ENCODE measurements around the gene SPON2.

The SPON2 gene

DNA sequence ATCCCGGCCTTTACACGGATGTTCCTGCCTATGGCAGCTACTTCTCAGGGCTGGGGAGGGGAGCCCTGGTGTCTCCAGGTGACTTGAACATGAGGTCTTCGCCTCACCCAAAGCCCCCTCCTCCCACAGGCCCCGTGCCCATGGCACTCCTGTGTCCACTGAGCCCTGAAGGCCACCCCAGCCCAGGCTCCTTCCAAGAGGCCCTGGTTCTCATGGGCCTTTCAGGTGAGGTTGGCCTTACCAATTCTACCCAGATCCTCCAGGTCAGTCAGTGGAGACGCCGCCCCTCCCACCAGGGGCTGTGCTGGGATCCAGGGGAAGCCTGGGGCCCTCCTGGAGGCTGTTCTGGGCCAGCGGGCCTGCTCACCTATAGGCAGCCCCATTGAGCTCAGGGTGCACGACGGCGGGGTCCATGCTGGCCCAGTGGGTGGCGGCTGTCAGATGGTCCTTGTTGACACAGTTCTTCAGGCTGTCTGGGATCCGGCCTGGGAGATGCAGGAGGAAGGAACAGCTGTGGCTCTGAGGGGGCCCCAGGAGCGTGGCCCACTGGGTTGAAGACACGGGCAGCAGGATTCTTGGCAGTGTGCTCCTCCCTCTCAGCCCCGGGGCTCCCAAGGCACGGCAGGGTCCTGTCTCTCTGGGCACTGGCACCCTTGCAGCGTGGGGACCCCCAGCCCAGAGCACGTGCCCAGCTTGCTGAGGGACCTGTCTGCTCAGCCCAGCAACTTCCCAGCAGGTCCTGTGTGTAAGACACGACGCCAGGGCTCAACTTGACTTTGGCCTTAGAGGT lies 40.4 kb upstream of the SPON2 start:
- no peaks in the 10 kb centered on the region; the same call in none of the 2 replicates for H3K36me3 ChIP-seq (ENCODE audit: insufficient read depth, low read length)
- H3K9me3 ChIP-seq (ENCODE audit: control insufficient read depth, insufficient read depth, low read length) = no peaks in the 10 kb centered on the region
- no peaks in the 10 kb centered on the region for H3K4me1 ChIP-seq (ENCODE audit: insufficient read depth, low read length)
- no peak overlapping the region for H3K9ac ChIP-seq (ENCODE audit: low read depth, low read length)

DNA sequence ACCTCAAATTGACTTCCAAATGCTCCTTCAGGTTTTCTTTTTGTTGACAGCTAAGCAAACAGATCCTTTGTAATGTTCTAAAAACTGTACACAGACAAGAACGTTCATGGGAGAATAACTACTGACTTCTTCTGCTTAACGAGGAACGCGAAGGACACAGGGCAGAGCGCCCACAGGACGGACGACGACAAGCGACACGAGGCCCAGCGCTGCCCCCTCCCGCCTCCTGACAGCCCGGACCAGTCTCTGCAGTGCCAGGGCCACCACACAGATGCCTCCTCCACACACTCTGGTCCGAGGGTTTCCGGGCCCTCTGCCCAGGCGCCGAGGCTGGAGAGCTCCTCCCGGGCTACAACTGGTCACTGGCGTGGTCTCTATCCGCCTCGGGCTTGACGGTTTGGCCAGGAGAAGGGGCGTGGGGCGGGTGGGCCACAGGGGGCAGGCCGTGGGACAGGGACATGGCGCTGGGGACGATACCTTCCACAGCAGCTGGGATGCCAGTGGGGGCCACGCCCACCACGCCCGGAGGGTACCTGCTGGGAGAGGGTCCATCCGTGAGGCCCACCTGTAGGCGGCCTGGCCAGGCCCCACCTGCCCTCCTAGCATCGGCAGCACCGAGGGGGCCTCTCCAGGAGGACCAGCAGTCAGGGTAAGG lies 39.6 kb upstream of the SPON2 start:
- no peaks in the 10 kb centered on the region; the same call in none of the 2 replicates for H3K36me3 ChIP-seq (ENCODE audit: insufficient read depth, low read length)
- H3K9ac ChIP-seq (ENCODE audit: low read depth, low read length) = no peak overlapping the region
- H3K4me1 ChIP-seq (ENCODE audit: insufficient read depth, low read length) = no peaks in the 10 kb centered on the region
- no peaks in the 10 kb centered on the region for H3K9me3 ChIP-seq (ENCODE audit: control insufficient read depth, insufficient read depth, low read length)

DNA sequence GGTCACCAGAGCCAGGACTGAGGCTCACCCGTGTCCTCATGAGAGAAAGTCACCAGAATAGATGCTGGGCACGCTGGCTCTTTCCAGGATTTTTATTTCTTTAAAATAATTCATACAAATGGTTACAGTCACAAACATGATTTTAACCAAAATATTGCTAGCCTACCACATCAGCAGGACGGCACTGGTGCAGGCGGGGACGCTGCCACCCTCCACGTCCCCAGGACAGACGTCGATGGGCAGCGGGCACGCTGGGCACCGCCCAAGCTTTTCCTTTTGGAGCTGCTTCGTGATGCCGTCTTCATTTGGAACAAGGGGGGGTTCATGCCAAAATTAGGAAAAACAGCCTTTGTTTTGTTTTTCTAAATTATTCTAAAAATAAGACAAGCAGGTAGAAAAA lies 39.0 kb upstream of the SPON2 start:
- Histone ChIP-seq H3K36me3 (ENCODE audit: insufficient read depth, low read length) (no peaks in the 10 kb centered on the region; the same call in none of the 2 replicates), H3K4me1 (ENCODE audit: insufficient read depth, low read length) (no peaks in the 10 kb centered on the region)

DNA sequence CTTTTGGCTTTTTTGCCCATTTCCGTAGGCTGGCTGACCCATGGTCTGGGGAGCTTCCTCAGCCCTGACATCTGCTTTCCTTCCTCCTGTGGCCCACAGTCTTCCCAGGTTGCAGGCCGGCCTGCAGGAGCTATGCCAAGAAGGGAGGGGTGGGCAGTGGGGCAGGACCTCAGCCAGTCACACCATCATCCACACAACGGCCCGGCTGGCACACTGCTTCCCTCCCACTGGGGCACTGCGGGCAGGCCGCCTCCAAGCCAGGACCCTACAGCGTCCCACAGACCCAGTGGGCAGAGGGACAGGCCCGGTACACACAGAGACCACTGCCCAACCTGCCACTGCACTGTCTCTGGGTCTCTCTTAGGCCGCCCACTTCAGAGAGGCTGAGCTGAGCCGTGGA lies 38.6 kb upstream of the SPON2 start:
- Histone ChIP-seq H3K4me1 (ENCODE audit: insufficient read depth, low read length) (no peaks in the 10 kb centered on the region), H3K36me3 (ENCODE audit: insufficient read depth, low read length) (no peaks in the 10 kb centered on the region; the same call in none of the 2 replicates), H3K9ac (ENCODE audit: low read depth, low read length) (no peak overlapping the region), H3K9me3 (ENCODE audit: control insufficient read depth, insufficient read depth, low read length) (no peaks in the 10 kb centered on the region)

More for the DNA sequence above, 39.0 kb upstream of the SPON2 start:
- no peak overlapping the region for H3K9ac ChIP-seq (ENCODE audit: low read depth, low read length)
- H3K9me3 ChIP-seq (ENCODE audit: control insufficient read depth, insufficient read depth, low read length) = no peaks in the 10 kb centered on the region

DNA sequence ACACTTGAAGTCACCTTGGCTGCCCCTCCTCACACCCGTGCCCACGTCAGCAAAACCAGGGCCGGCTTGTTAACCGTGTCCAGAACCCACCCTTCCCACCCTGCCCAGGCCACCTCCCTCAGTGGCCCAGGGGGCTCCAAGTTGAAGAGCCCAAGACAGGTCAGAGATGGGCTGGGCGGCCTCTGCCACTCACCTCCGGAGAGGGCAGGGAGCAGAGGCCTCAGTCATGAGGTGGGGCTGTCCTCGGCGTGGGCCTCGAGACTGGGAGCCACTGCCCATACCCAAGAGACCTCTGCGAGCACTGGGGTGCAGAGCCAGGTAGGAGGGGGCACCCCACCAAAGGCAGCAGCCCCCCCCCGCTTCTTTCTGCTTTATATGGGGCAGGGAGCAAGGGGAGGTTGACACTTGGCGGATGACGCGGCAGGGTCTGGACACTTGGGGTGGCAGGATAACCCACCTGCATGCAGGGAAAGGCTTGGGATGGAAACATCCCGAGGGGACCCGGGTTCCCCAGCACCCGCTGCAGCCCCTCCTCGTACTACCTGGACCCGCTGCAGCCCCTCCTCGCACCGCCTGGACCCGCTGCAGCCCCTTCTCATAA lies 38.0 kb upstream of the SPON2 start:
- no peaks in the 10 kb centered on the region; the same call in none of the 2 replicates for H3K36me3 ChIP-seq (ENCODE audit: insufficient read depth, low read length)
- H3K4me1 ChIP-seq (ENCODE audit: insufficient read depth, low read length) = no peaks in the 10 kb centered on the region
- H3K9ac ChIP-seq (ENCODE audit: low read depth, low read length) = no peak overlapping the region
- H3K9me3 ChIP-seq (ENCODE audit: control insufficient read depth, insufficient read depth, low read length) = no peaks in the 10 kb centered on the region

DNA sequence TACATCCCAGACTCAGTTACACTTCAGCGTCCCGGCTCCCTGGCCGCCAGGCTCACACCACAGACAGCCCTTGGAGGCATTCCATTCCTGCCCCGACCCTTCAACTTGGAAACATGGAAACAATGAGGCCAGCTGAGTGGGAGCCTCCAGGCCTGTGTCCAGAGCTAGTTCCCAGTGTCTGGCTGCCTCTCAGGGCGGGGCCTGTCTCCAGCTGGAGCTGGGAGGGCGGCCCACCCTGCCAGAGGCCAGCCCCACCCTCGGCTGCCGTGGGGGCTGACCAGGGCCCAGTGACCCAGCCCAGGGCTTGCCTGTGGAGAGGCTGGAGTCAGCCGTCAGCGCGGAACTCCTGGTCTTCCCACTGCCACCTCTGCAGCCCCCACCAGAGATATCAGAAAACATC lies 37.4 kb upstream of the SPON2 start:
- no peak overlapping the region for H3K9ac ChIP-seq (ENCODE audit: low read depth, low read length)
- H3K4me1 ChIP-seq (ENCODE audit: insufficient read depth, low read length) = no peaks in the 10 kb centered on the region
- no peaks in the 10 kb centered on the region for H3K9me3 ChIP-seq (ENCODE audit: control insufficient read depth, insufficient read depth, low read length)
- H3K36me3 ChIP-seq (ENCODE audit: insufficient read depth, low read length) = no peaks in the 10 kb centered on the region; the same call in none of the 2 replicates

DNA sequence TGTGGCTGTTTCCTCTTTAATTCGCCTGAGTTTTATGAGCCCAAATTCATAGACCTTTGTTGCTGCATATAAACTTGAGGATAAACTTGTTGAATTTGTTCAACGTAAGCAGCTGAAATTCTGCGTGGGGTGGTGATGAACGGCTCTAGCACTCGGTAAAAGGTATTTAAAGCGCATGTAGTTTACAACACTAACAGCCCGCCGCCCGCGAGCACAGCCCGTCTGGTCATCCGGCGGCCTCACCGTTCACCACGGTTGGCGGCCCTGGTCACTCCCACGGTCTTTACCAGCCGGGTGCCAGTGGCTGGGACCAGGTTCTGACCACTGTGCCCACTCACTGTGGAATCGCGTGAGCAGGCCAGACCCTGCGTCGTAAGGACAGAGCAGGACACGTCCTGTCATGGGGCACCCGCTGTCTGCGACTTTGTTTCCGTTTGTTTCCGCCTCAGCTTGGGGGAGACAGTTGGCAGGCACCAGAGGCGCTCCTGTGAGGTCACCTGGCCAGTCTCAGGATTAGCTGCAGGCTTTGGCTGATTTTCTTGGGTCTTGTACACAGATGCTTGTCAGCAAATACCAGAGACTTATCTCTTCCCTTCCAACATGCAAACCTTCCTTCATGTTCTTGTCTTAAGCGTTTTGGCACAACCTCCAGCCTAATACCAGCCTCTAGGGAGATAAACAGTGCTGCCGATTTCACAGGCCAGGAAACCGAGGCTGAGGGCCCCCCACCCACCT lies 36.8 kb upstream of the SPON2 start:
- H3K4me1 ChIP-seq (ENCODE audit: insufficient read depth, low read length) = no peaks in the 10 kb centered on the region
- H3K9me3 ChIP-seq (ENCODE audit: control insufficient read depth, insufficient read depth, low read length) = no peaks in the 10 kb centered on the region
- H3K36me3 ChIP-seq (ENCODE audit: insufficient read depth, low read length) = no peaks in the 10 kb centered on the region; the same call in none of the 2 replicates
- H3K9ac ChIP-seq (ENCODE audit: low read depth, low read length) = no peak overlapping the region

DNA sequence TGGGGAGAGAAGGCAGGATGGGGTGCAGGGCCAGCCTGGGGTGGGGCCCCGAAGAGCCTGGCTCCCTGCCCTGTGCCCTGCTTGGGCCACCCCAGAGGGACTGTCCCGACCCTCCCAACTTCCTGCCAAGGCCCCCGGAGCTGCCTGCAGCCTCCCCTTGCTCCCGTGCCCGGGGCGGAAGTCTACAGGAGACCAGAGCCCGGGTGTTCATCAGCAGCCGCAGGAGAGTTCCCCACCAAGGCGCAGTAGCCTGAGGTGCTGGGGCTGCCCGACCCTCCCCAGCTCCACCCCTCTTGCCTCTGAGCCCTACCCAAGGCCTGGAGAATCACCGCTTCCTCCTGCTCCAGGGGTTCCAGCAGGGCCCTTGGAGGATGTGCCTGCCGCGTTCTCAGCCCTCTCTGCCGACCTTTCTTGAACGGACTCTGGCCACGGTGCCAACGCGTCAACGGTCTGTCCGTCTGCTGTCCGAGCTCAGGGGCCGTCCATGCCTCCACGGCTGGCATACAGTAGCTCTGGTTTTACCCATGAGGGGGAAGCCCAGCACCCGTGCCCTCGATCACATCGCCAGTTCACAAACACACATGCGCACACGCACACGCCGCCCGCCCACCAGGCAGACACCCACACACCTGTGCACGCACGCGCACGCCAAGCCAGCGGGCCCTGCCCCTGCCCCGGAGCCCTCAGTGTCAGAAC lies 36.0 kb upstream of the SPON2 start:
- no peaks in the 10 kb centered on the region; the same call in 1 of the 2 replicates for H3K36me3 ChIP-seq (ENCODE audit: insufficient read depth, low read length)
- no peaks in the 10 kb centered on the region for H3K4me1 ChIP-seq (ENCODE audit: insufficient read depth, low read length)
- no peak overlapping the region for H3K9ac ChIP-seq (ENCODE audit: low read depth, low read length)
- H3K9me3 ChIP-seq (ENCODE audit: control insufficient read depth, insufficient read depth, low read length) = no peaks in the 10 kb centered on the region

DNA sequence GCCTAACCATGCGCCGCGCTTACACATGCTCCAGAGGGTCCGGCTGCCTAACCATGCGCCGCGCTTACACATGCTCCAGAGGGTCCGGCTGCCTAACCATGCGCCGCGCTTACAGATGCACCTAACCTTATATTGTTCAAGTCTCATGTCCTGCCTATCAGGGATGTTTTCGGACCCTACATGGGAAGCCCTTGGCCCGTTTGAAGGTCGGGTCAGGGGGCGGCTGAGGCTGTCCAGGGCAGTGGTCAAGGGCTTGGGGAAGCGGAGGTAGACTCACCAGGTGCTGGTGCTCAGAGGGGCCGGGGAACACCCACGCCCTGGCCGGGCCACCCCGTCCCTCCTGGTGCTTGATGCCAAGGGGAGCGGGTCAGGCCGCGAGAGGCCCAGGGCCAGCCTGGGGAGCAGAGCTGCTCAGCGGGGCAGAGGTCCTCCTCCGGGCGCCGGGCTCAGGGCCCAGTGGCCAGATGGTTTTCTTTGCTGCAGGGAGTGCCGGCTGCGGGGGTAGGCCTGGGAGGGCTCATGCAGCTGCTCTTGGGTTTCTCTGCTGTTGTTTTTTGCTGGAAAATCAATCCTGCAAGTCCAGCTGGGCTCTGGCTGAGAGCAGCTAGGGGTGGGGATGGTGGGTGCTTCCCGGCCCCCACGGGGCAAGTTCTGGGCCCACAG lies 35.4 kb upstream of the SPON2 start:
- no peaks in the 10 kb centered on the region; the same call in 1 of the 2 replicates for H3K36me3 ChIP-seq (ENCODE audit: insufficient read depth, low read length)
- H3K9ac ChIP-seq (ENCODE audit: low read depth, low read length) = no peak overlapping the region

DNA sequence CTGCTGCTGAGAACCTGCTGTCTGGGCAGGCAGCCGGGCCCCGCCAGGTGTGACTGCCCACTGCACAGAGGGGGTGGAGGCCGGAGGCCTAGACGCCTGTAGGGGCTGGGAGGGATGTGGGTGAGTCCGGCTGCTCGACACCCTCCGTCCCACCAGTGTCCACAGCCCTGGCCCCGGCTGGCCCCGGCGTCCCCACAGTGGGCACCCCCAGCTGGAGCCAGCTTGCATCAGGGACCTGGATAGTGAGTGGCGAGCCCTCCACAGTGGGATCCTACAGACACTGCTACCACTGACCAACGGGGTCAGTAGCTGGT lies 34.7 kb upstream of the SPON2 start:
- Histone ChIP-seq H3K4me1 (ENCODE audit: insufficient read depth, low read length) (no peaks in the 10 kb centered on the region), H3K36me3 (ENCODE audit: insufficient read depth, low read length) (no peaks in the 10 kb centered on the region; the same call in 1 of the 2 replicates)

More for the DNA sequence above, 35.4 kb upstream of the SPON2 start:
- Histone ChIP-seq H3K4me1 (ENCODE audit: insufficient read depth, low read length) (no peaks in the 10 kb centered on the region), H3K9me3 (ENCODE audit: control insufficient read depth, insufficient read depth, low read length) (no peaks in the 10 kb centered on the region)

DNA sequence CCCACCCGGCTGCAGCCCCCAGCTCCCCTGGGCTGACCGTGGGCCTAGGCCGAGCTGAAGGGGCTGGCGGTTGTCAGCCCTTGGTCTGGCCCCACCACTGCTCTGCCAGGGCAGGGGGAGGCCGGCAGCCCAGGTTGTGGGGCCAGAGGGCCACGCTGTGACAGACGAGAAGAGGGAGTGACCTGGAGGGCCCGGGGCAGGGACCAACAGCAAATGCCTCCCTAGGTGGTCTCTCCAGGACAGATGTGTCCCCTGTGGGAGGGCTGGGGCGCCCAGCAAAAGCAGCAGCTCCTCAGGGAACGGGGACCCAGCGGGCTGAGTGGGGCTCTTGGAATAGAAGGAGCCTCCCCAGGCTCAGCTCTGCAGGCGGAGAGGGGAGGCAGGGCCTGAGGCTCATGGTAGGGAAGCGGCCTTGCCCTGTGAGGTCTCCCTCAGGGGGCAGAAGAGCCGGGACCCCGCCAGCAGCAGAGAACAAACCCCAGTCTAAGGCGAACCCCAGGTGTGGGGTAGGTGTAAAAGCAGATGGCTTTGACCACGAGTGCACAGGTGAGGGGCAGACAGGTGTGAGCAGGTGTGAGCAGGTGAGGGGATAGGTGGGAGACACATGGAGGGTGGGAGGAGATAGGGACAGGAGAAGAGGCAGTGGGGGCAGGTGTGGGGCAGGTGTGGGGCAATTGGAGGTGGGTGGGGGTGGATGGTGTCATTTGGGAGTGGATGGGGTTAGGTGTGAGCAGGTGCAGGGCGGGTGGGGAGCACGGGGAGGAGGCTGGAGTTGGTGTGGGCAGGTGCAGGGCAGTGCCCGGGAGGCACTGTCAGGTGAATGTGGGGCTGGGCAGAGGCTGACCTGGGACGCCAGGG lies 34.1 kb upstream of the SPON2 start:
- H3K9ac ChIP-seq (ENCODE audit: low read depth, low read length) = no peak overlapping the region
- no peaks in the 10 kb centered on the region for H3K9me3 ChIP-seq (ENCODE audit: control insufficient read depth, insufficient read depth, low read length)
- no peaks in the 10 kb centered on the region; the same call in 1 of the 2 replicates for H3K36me3 ChIP-seq (ENCODE audit: insufficient read depth, low read length)
- H3K4me1 ChIP-seq (ENCODE audit: insufficient read depth, low read length) = no peaks in the 10 kb centered on the region

More for the DNA sequence above, 34.7 kb upstream of the SPON2 start:
- Histone ChIP-seq H3K9ac (ENCODE audit: low read depth, low read length) (no peak overlapping the region), H3K9me3 (ENCODE audit: control insufficient read depth, insufficient read depth, low read length) (no peaks in the 10 kb centered on the region)

DNA sequence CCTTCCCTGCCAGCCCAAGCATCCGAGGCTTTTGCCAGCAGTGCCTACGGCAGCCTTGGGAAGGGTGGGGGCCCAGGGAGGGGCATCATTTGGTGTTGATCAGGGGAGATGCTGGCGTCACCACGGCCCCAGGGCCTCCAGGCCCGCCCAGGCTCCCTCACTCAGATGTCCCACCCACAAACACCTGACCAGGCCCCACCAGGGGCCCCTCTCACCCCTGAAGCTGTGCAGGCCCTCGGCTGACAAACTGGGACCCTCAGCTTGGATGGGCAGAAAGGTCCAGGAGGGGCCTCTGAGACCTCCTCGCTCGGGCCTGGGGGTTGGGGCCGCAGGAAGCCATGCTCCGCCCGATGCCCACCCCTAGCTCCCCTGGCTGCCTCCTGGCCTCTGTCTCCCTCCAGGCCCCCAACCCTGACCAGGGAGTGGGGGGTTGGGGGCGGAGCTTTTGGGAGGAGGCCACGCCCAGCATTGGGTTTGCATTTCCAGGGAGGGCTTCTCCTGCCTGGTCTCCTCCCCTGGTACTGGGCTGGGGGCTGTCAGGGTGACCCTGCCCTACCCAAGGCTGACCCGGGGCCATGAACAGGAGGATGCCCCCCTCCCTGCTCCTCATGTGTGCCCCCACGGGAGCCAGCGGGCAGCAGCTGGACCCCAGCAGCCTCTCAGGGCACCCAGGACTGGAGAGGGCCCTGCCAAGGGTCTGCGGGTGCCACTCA lies 33.4 kb upstream of the SPON2 start:
- H3K9me3 ChIP-seq (ENCODE audit: control insufficient read depth, insufficient read depth, low read length) = no peaks in the 10 kb centered on the region
- no peak overlapping the region for H3K9ac ChIP-seq (ENCODE audit: low read depth, low read length)
- H3K36me3 ChIP-seq (ENCODE audit: insufficient read depth, low read length) = no peaks in the 10 kb centered on the region
- no peaks in the 10 kb centered on the region for H3K4me1 ChIP-seq (ENCODE audit: insufficient read depth, low read length)

Data from ES-I3 (cell line).